Activated T-cell treated with anti-CD3 and anti-CD28 coated beads, Interleukin-2, amount 50 U/mL, for 4 hours (primary cell): ENCODE results near the gene BACH2. TPM values are rescaled to one million over a fixed set of nuclear protein-coding genes. Genes with fewer than 3 reads are reported as not detected.

Experiments used
- ATAC-seq, 2 donors: fragments of 200-7000 bp; cut with Tn5 transposase; one replicate each; pipeline ENCODE4 v1.10.0; 2021
- DNase-seq: peaks from one replicate; pipeline ENCODE4 v3.0.0-alpha.2; 2020
- H3K27me3 Mint-ChIP-seq: one replicate; pipeline ENCODE4 v1.8.0; 2021; ENCODE audit warnings: low read depth, mixed read lengths
- H3K36me3 Mint-ChIP-seq: one replicate; pipeline ENCODE4 v1.8.0; 2022; ENCODE audit warnings: mixed read lengths; ENCODE audit not compliant: insufficient read depth
- H3K4me1 Mint-ChIP-seq: one replicate; pipeline ENCODE4 v1.8.0; 2021; ENCODE audit warnings: low read depth, mixed read lengths
- H3K4me3 Mint-ChIP-seq: one replicate; pipeline ENCODE4 v1.8.0; 2021; ENCODE audit warnings: mild to moderate bottlenecking, moderate library complexity, mixed read lengths
- H3K9me3 Mint-ChIP-seq: one replicate; pipeline ENCODE4 v1.8.0; 2021; ENCODE audit warnings: mixed read lengths
- total RNA-seq, 3 donors: library from RNA; stranded (reverse); gene quantifications; one replicate each; pipeline ENCODE4 v1.2.1, GENCODE V29; 2021

BACH2 gene
- total RNA-seq, 3 donors from 2014 or later = 96.5 to 118 (median 111) TPM

- Mint-ChIP-seq H3K4me1 (peaks cover 43% of the 10 kb centered on the region), H3K4me3 (no peak overlapping the region), H3K36me3 (peaks cover 44% of the 10 kb centered on the region), H3K27me3 (no peaks in the 10 kb centered on the region), H3K9me3 (no peaks in the 10 kb centered on the region)
- peak; percentile 24 to 27 for ATAC-seq
- DNase-seq = no peak
These were observed 351.7 kb downstream of the BACH2 start for GRCh38 chr6:89944826-89945407.

DNA sequence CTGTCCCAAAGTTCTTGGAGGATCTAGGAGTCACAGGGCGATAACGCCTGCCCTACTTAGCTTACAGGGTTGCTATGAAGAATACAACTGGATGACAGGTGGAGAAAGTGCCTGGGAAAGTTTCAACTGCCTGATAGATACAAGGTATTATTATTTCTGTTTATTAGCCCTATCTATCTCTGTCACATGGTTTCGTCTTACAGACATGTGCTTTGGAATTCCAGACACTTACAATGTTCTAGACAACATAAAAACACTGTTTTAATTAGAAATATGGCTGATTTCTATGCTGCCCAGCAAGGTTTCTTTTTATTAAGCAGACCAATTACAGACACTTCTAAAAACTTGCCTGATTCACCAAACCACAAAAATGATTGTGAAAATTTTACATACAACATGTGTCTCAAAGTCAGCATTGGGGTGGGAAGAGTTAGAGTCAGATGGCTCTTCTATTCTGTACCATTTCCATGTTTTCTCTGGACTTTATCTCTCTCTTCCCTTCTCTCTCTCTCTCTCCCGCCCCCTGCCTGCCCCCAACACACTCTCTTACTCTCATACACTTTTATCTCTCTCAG lies 352.4 kb downstream of the BACH2 start:
- DNase-seq (no peak), ATAC-seq (peak in 1 of 2 donors; percentile 9)
- no peak overlapping the region for H3K4me3 Mint-ChIP-seq
- no peaks in the 10 kb centered on the region for H3K9me3 Mint-ChIP-seq
- H3K27me3 Mint-ChIP-seq = no peaks in the 10 kb centered on the region
- H3K4me1 Mint-ChIP-seq = peaks cover 39% of the 10 kb centered on the region
- H3K36me3 Mint-ChIP-seq = peaks cover 40% of the 10 kb centered on the region

GRCh38 chr6:89942601-89943000 lies 354.0 kb downstream of the BACH2 start:
- H3K4me1 Mint-ChIP-seq = peaks cover 45% of the 10 kb centered on the region

DNA sequence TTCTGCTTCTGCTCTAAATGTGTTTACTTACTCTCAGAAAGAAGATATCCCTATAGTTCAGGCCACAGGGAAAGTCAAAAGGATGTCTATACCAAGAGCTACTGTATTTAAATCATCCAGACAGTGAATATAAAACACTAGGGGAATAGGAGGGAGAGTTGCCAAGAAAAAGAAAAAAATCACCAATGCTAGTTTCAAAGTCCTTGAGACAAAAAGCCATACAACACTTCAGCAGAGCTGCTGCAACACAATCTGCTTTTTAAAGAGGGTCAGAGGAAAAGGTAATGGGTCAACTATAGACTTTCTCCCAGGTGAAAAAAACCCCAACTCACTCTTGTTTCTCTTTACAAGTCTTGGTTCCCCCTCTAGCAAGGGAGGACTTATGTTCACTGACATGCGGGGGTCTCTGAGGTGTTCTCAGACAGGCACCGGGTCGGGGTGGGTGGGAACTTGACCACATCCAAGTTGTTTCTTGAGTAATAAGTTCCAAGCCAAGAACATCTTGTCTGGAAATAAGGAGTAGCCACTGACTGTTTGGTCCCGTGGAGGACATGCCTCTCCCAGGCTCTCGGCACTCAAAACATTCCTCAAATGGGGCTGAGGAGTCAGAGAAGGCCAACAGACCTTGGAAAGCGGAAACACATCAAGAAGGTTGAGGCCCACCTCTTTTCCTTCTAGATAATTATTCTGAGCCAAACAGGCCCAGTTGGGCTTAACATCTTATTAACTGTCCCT lies 354.7 kb downstream of the BACH2 start:
- no peak for DNase-seq
- Mint-ChIP-seq H3K4me1 (peaks cover 45% of the 10 kb centered on the region), H3K27me3 (no peaks in the 10 kb centered on the region), H3K9me3 (no peaks in the 10 kb centered on the region), H3K36me3 (peaks cover 55% of the 10 kb centered on the region), H3K4me3 (no peak overlapping the region)
- no peak for ATAC-seq

More at GRCh38 chr6:89942601-89943000, 354.0 kb downstream of the BACH2 start:
- DNase-seq = no peak
- H3K4me3 Mint-ChIP-seq = no peak overlapping the region
- ATAC-seq = no peak
- peaks cover 53% of the 10 kb centered on the region for H3K36me3 Mint-ChIP-seq
- no peaks in the 10 kb centered on the region for H3K27me3 Mint-ChIP-seq
- no peaks in the 10 kb centered on the region for H3K9me3 Mint-ChIP-seq

GRCh38 chr6:89941031-89941762 lies 355.4 kb downstream of the BACH2 start:
- DNase-seq = no peak
- no peak for ATAC-seq
- H3K4me3 Mint-ChIP-seq = no peak overlapping the region
- no peaks in the 10 kb centered on the region for H3K27me3 Mint-ChIP-seq
- no peaks in the 10 kb centered on the region for H3K9me3 Mint-ChIP-seq
- peaks cover 53% of the 10 kb centered on the region for H3K36me3 Mint-ChIP-seq
- H3K4me1 Mint-ChIP-seq = peaks cover 41% of the 10 kb centered on the region

DNA sequence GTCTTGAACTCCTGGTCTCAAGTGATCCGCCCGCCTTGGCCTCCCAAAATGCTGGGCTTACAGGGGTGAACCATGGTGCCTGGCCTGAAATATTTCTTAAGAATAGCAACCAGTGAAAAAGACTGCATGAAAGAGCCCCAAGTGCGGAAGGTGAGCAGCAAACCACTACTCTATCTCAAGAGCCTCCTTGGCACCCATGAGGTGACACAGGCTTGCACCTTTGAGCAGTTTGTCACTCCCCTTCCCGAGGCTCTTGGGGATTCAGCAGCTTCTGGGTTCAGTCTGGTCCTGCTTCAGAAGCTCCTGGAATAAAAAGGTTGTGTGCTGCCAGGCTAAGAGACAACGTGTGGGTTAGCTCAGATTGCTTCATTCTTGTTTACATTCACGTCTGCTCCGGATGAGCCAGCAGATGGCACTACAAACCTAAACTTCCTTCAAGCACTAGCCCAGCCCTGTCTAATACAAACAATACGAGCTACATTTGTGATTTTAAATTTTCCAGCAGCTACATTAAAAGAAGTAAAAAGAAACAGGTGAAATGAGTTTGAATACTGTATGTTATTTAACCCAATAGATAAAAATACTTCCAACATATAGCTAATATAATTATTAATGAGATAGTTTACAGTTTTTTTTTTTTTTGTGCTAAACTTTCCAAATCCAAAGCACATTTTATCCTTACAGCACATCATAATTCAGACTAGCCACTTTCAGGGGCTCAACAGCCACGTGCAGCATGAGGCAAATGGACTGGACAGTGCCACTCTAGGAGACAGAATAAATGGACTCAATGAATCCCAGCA lies 356.2 kb downstream of the BACH2 start:
- ATAC-seq = peak; percentile 75 to 80
- peak; percentile 53 for DNase-seq

DNA sequence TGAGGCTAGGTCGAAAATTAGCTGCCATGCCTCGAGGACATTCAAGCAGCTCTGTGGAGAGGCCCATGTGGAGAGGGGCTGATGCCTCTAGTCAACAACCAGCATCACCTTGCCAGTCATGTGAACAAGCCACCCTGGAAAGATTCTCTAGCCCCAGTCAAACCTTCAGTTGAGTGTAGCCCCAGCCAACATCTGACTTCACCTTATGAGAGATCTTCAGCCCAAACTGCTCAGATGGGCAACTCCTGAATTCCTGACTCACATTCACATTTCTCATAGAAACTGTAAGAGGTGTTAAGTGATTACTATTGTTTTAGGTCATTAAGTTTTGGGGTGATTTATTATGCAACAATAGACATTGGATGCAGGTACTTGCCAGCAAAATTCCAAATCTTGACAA lies 357.5 kb downstream of the BACH2 start:
- Mint-ChIP-seq H3K36me3 (peaks cover 55% of the 10 kb centered on the region), H3K27me3 (no peaks in the 10 kb centered on the region), H3K4me3 (no peak overlapping the region), H3K4me1 (peaks cover 25% of the 10 kb centered on the region), H3K9me3 (no peaks in the 10 kb centered on the region)
- ATAC-seq (peak; percentile 50 to 56), DNase-seq (no peak)

More for the DNA sequence above, 356.2 kb downstream of the BACH2 start:
- H3K27me3 Mint-ChIP-seq = no peaks in the 10 kb centered on the region
- H3K9me3 Mint-ChIP-seq = no peaks in the 10 kb centered on the region
- no peak overlapping the region for H3K4me3 Mint-ChIP-seq
- H3K36me3 Mint-ChIP-seq = peaks cover 56% of the 10 kb centered on the region
- peaks cover 38% of the 10 kb centered on the region for H3K4me1 Mint-ChIP-seq

- peaks cover 56% of the 10 kb centered on the region for H3K36me3 Mint-ChIP-seq
- peaks cover 24% of the 10 kb centered on the region for H3K4me1 Mint-ChIP-seq
- no peaks in the 10 kb centered on the region for H3K27me3 Mint-ChIP-seq
- H3K9me3 Mint-ChIP-seq = no peaks in the 10 kb centered on the region
- H3K4me3 Mint-ChIP-seq = no peak overlapping the region
- no peak for DNase-seq
- no peak for ATAC-seq
These were observed 358.6 kb downstream of the BACH2 start for GRCh38 chr6:89938014-89938413.

- H3K4me1 Mint-ChIP-seq = peaks cover 18% of the 10 kb centered on the region
- no peaks in the 10 kb centered on the region for H3K27me3 Mint-ChIP-seq
- DNase-seq (no peak), ATAC-seq (no peak)
- H3K9me3 Mint-ChIP-seq = no peaks in the 10 kb centered on the region
- peaks cover 65% of the 10 kb centered on the region for H3K36me3 Mint-ChIP-seq
- no peak overlapping the region for H3K4me3 Mint-ChIP-seq
These were observed 360.5 kb downstream of the BACH2 start for GRCh38 chr6:89936177-89936576.

DNA sequence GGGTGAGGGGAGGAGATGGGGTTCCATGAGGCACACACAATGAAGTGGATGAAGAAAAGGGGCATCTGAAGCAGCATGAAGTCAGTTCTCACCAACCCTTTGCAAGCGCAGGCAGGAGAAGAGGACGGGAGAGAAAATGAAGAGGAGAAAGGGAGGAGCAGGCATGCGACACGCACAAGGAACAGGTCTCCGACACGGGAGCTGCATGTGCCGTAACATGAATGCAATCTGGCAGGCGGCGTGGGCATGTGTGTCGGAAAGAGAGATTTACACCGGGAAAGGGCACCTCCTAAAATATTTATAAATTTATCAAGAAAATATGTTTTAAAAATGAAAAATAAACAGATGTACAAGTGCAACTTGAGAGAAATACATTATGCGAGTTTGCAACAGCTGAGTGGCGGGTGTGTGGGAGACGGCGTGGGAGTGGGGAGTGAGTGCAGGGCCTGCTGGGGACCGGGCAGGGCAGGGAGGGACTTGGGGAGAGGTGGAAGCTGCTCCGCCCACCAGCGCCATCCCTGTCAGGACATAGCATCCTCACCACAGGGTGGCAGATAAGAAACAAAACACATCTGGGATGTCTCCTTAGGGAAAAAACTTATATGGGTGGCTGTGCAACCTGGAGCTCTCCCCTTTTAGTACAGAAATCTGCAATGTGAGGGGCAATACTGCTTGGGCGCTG lies 361.8 kb downstream of the BACH2 start:
- Mint-ChIP-seq H3K27me3 (no peaks in the 10 kb centered on the region), H3K4me3 (no peak overlapping the region), H3K9me3 (no peaks in the 10 kb centered on the region), H3K4me1 (peaks cover 11% of the 10 kb centered on the region), H3K36me3 (peaks cover 63% of the 10 kb centered on the region)
- DNase-seq (no peak), ATAC-seq (no peak)

DNA sequence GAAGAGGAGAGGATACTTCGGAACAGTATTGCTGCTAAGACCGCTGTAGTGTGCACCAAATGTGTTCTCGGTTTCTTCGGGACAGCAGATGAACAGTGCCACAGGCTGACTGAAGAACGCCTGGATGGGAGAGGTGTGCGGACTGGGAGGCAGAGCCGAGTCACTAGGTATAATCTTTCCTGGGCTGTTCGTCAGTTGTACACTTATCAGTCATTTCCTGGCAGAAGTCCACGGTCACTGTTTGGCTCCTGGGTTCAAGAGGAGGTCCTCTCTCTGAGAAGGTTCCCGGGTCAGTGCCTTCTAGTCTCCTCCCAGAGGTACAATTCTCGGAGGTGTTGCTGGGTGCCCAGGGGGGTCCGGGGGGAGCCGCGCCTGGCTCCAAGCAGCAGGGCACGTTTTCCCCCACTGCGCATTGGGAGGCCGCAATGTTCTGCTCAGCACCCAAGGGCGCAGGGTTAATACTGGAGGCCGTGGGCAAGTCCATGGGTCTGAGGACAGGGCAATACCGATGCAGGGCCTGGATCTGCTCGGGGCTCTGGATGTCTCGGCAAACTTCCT lies 364.3 kb downstream of the BACH2 start:
- Mint-ChIP-seq H3K9me3 (no peaks in the 10 kb centered on the region), H3K4me1 (peaks cover 29% of the 10 kb centered on the region), H3K27me3 (no peaks in the 10 kb centered on the region), H3K4me3 (no peak overlapping the region), H3K36me3 (peaks cover 69% of the 10 kb centered on the region)
- ATAC-seq (no peak), DNase-seq (no peak)

DNA sequence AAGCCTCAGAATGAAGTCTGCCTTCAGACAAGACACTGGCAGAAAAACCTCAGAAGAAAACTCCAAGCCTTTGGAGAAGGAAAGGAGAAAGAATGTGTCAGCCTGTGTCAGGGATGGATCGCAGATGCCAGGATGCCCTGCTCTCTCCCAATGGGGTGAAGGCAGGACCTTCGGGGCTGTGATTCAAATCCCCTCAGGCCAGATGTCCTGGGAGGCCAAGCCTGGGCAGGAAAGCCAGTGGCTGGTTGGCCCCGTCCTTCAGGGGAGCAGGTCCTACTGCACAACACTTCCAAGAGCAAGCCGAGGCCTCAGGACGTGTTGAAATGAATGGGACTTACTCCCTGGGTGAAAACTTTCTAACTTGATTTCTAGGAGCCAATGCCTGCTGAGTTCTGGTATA lies 365.9 kb downstream of the BACH2 start:
- H3K4me1 Mint-ChIP-seq = peaks cover 41% of the 10 kb centered on the region
- no peak overlapping the region for H3K4me3 Mint-ChIP-seq
- peaks cover 60% of the 10 kb centered on the region for H3K36me3 Mint-ChIP-seq
- ATAC-seq (no peak), DNase-seq (no peak)
- H3K27me3 Mint-ChIP-seq = no peaks in the 10 kb centered on the region
- no peaks in the 10 kb centered on the region for H3K9me3 Mint-ChIP-seq

DNA sequence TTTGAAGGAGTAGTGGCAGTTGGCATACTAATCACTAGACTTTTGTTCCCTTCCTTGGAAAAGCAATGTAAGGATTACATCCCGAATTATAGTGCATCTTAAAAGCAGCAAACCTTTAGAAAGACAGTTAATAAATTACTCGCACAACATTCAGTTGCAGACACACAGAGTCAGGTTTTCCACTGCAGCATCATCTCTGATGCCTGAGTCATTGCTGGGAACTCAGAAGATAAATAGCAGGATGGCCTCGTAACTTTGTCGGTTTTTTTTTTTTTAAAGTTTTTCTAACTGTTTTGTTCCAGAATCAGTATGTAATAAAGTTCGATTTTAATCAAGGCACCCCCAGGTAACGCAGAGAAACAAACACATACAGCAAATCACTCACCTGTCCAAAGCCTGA lies 368.0 kb downstream of the BACH2 start:
- peaks cover 50% of the 10 kb centered on the region for H3K36me3 Mint-ChIP-seq

More for the DNA sequence above, 368.0 kb downstream of the BACH2 start:
- ATAC-seq (peak; percentile 32 to 44), DNase-seq (no peak)
- H3K4me3 Mint-ChIP-seq = no peak overlapping the region
- peaks cover 46% of the 10 kb centered on the region for H3K4me1 Mint-ChIP-seq
- H3K9me3 Mint-ChIP-seq = no peaks in the 10 kb centered on the region
- no peaks in the 10 kb centered on the region for H3K27me3 Mint-ChIP-seq
